H1 (cell line): Measurements from ENCODE around the gene MLN.

Experiments
- EGR1 ChIP-seq: IDR thresholded peaks from 2 replicates; pipeline ENCODE4 v1.6.1; 2011; ENCODE audit warnings: low read depth, low read length, borderline replicate concordance
- FOSL1 ChIP-seq: IDR thresholded peaks from 2 replicates; pipeline ENCODE4 v1.6.1; 2011; ENCODE audit warnings: mild to moderate bottlenecking, low read depth, low read length, moderate library complexity; ENCODE audit not compliant: insufficient read depth
- GABPA ChIP-seq: IDR thresholded peaks from 2 replicates; pipeline ENCODE4 v1.6.1; 2011; ENCODE audit warnings: mild to moderate bottlenecking, low read length, moderate library complexity, borderline replicate concordance; ENCODE audit not compliant: insufficient read depth
- POLR2A ChIP-seq, 2 experiments: IDR thresholded peaks; 1 replicate in 1 of 2; 2 replicates in 1 of 2; pipeline ENCODE4 v1.6.1; 2011; ENCODE audit warnings: low read depth in 2 of 2, low read length in 2 of 2, mild to moderate bottlenecking in 2 of 2; ENCODE audit errors: control extremely low read depth in 1 of 2
- POLR2AphosphoS5 ChIP-seq: IDR thresholded peaks from 2 replicates; pipeline ENCODE4 v1.6.1; 2011; ENCODE audit warnings: low read depth, low read length
- RBBP5 ChIP-seq: IDR thresholded peaks from 2 replicates; pipeline ENCODE4 v1.7.1; 2012; ENCODE audit warnings: low read depth, mild to moderate bottlenecking, inconsistent platforms, low read length, moderate library complexity, borderline replicate concordance
- ZNF274 ChIP-seq: IDR thresholded peaks from 2 replicates; pipeline ENCODE4 v1.7.0; 2012; ENCODE audit warnings: low read length, borderline replicate concordance; ENCODE audit errors: extremely low read depth
- TF ChIP-seq, protein P1 (sequence below): IDR thresholded peaks from 2 replicates; pipeline ENCODE4 v1.6.1; 2011; ENCODE audit warnings: low read depth, mild to moderate bottlenecking, low read length; ENCODE audit not compliant: insufficient read depth
- TF ChIP-seq, protein P2 (sequence below), 3 experiments: IDR thresholded peaks; 1 replicate in 2 of 3; 2 replicates in 1 of 3; pipeline versions ENCODE4 v1.5.1 to v1.6.1; 2011; ENCODE audit warnings: low read length in 3 of 3, mild to moderate bottlenecking in 3 of 3, inconsistent platforms in 2 of 3, low read depth in 1 of 3, moderate library complexity in 1 of 3; ENCODE audit not compliant: insufficient read depth in 1 of 3; ENCODE audit errors: control extremely low read depth in 1 of 3

DNA sequence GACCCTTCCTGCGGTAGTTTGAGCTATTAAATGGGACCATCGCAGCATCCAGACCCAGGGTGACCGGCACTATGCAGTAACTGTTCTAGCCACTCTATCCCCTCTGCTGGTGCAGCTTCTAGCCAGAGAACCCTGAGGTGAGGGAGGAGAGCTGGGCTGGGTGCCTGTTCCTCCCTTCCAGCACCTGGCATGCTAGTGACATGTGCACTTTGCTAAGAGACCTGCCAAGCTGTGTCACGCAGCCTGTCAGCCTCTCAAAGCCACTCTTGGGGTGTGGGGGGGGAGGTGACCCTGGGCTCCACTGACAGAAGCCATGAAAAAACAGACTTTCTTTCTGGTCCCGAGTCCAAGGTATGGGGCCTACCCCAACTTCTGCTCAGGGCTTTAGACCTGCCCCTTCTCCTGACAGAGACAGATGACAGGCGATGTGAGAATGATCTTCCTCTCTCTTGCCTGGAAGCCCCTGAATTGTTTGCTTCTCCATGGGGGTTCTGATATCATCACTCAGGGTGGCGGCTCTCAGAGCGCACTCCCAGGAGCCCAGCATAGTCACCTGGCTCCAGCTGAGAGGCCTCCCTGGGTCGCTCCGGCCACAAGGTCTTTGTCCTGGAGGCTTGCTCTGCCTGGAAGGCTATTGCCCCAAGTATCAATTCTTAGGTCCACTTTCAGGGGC, 47.2 kb upstream of the MLN start:
- TF ChIP-seq, protein P1, sequence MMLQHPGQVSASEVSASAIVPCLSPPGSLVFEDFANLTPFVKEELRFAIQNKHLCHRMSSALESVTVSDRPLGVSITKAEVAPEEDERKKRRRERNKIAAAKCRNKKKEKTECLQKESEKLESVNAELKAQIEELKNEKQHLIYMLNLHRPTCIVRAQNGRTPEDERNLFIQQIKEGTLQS = no peak
- TF ChIP-seq EGR1 (no peak), GABPA (no peak), ZNF274 (no peak), FOSL1 (no peak), POLR2A (IDR thresholded peaks at IDR 0.05; ENCODE audit: control extremely low read depth in 1 of 2, low read depth in 2 of 2, low read length in 2 of 2) (no peak), RBBP5 (no peak), POLR2AphosphoS5 (no peak)
- TF ChIP-seq, protein P2, sequence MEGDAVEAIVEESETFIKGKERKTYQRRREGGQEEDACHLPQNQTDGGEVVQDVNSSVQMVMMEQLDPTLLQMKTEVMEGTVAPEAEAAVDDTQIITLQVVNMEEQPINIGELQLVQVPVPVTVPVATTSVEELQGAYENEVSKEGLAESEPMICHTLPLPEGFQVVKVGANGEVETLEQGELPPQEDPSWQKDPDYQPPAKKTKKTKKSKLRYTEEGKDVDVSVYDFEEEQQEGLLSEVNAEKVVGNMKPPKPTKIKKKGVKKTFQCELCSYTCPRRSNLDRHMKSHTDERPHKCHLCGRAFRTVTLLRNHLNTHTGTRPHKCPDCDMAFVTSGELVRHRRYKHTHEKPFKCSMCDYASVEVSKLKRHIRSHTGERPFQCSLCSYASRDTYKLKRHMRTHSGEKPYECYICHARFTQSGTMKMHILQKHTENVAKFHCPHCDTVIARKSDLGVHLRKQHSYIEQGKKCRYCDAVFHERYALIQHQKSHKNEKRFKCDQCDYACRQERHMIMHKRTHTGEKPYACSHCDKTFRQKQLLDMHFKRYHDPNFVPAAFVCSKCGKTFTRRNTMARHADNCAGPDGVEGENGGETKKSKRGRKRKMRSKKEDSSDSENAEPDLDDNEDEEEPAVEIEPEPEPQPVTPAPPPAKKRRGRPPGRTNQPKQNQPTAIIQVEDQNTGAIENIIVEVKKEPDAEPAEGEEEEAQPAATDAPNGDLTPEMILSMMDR (IDR thresholded peaks at IDR 0.05; ENCODE audit: control extremely low read depth in 1 of 3, insufficient read depth in 1 of 3, low read depth in 1 of 3, low read length in 3 of 3) = no peak
